ENCODE data around the gene SAPCD1.
A peak's percentile ranks its signal among the peaks of the same experiment; 100 is the strongest.
"Not testable (repeated sequence)": the region's sequence is repeated elsewhere in the genome, so short reads cannot be mapped to it uniquely, and the experiment has no call there.

The SAPCD1 gene

DNA sequence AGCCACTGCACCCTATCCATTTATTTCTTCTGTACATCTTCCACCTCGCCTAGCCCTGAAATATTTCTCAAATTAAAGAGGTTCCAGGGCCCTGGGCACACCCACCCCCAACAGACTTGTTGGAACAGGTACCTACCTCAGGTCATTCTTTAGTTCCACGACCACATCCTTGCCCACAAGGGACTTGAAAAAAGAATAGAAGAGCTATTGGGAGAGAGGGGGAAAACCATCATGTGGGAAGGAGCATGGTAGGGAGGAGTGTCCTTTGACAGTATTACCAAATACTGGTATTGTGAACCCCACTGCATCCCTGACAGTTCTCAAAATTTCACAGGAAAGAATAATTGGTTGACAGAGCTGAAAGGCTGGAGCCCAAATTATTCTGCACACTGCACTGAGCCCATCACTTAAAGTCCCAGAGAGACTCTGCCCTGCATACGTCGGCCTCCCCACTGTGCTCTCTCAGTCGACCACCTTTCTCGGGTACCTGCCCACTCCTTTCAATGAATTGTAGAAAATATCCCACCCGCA lies 43.5 kb downstream of the SAPCD1 start:
- DNase-seq = no peak

- peak; percentile 89 to 95 for DNase-seq
Observed at GRCh38 chr6:31806470-31807272, 44.2 kb downstream of the SAPCD1 start, which contains the start of gene LSM2. TSS of gene LSM2 (minus strand) at chr6:31806966. CDS start at chr6:31806757, 209 bp downstream.

GRCh38 chr6:31808599-31808998 lies 46.1 kb downstream of the SAPCD1 start:
- not testable (repeated sequence) for DNase-seq

GRCh38 chr6:31811645-31812044 lies 49.2 kb downstream of the SAPCD1 start:
- DNase-seq = no peak

GRCh38 chr6:31813465-31813849 lies 51.0 kb downstream of the SAPCD1 start:
- no peak for DNase-seq
